ENCODE measurements around the gene AMN1. TPM values are rescaled to one million over a fixed set of nuclear protein-coding genes. Genes with fewer than 3 reads are reported as not detected.

The AMN1 gene
- total RNA-seq, 1 donor from 2014 or later = 9.9 TPM

DNA sequence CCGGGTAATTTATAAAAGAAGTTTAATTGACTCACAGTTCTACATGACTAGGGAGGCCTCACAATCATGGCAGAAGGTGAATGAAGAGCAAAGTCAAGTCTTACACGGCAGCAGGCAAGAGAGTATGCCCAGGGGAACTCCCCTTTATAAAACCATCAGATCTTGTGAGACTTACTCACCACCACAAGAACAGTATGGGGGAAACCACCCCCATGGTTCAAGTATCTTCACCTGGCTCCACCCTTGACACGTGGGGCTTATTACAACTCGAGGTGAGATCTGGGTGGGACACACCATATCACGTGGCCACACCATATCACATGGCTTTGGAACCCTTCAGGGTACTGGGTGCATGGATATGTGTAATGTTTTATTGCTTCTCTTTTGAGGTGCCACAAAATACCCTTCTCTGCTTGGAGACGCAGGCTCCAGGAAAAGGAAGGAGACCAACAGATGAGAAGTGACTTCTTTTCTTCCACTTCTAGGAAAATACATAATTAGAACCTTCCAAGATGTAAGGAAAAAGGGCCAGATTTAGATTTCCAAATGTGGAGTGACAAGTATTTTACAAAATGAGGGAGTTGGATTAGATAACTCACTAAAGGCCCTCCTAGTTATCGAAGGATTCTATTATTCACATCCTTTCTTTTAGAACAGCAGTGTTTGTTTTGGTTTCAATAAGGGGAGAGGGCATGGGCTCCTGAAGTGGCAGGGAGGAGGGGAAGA, 102.4 kb downstream of the AMN1 start:
- ATAC-seq (no peak), DNase-seq (no peak)
- no peak overlapping the region for H3K4me3 ChIP-seq
- no peaks in the 10 kb centered on the region for H3K36me3 ChIP-seq
- no peaks in the 10 kb centered on the region for H3K27me3 ChIP-seq
- H3K4me1 ChIP-seq = no peaks in the 10 kb centered on the region
- no peak for TF ChIP-seq CTCF (IDR thresholded peaks at IDR 0.05)
- H3K9me3 ChIP-seq = no peaks in the 10 kb centered on the region
- intact Hi-C loops (cut with DNase I) = no loop called here
- H3K27ac ChIP-seq = no peak overlapping the region

GRCh38 chr12:31622038-31622437, 106.8 kb downstream of the AMN1 start:
- H3K36me3 ChIP-seq = no peaks in the 10 kb centered on the region
- no peak for DNase-seq
- H3K4me3 ChIP-seq = no peak overlapping the region
- no peak overlapping the region for H3K27ac ChIP-seq
- no peak for TF ChIP-seq CTCF (IDR thresholded peaks at IDR 0.05)
- no peaks in the 10 kb centered on the region for H3K4me1 ChIP-seq
- intact Hi-C loops (cut with DNase I) = no loop called here
- H3K9me3 ChIP-seq = no peaks in the 10 kb centered on the region
- H3K27me3 ChIP-seq = no peaks in the 10 kb centered on the region
- no peak for ATAC-seq

Other genes starting within 250 kb of the AMN1 start
- 7.5 TPM for gene DENND5B, start 137.9 kb downstream of the AMN1 start, total RNA-seq
- gene ETFBKMT, start 69.3 kb downstream of the AMN1 start, total RNA-seq = 2.8 TPM
- 72.3 TPM for gene RESF1, start 230.4 kb upstream of the AMN1 start, total RNA-seq

All from upper lobe of right lung (tissue), 1 donor.